Left lung (tissue), 10 donors: Measurements from ENCODE around the gene MED25. TPM values are rescaled to one million over a fixed set of nuclear protein-coding genes. Genes with fewer than 3 reads are reported as not detected.

ENCODE experiments used
- ATAC-seq: fragments of 200-7000 bp; cut with Tn5 transposase; one replicate; pipeline ENCODE4 v1.9.1; 2020; ENCODE audit warnings: moderate library complexity
- DNase-seq, 4 donors: peaks; one replicate each; pipeline ENCODE4 v3.0.0-alpha.2; 2013 to 2020
- H3K27ac ChIP-seq, 2 donors: fragments of 200-600 bp; sonication (generic) in 1 of 2; one replicate each; pipeline versions ENCODE4 v1.5.0 to v1.8.0; 2020 to 2021
- H3K27me3 ChIP-seq, 2 donors: fragments of 200-600 bp; sonication (generic) in 1 of 2; one replicate each; pipeline versions ENCODE4 v1.5.0 to v1.8.0; 2020 to 2021
- H3K36me3 ChIP-seq, 2 donors: fragments of 200-600 bp; sonication (generic) in 1 of 2; one replicate each; pipeline versions ENCODE4 v1.5.0 to v1.8.0; 2020 to 2021
- H3K4me1 ChIP-seq, 2 donors: fragments of 200-600 bp; one replicate each; pipeline ENCODE4 v1.8.0; 2021
- H3K4me3 ChIP-seq, 2 donors: fragments of 200-600 bp; sonication (generic) in 1 of 2; one replicate each; pipeline versions ENCODE4 v1.5.0 to v1.8.0; 2020 to 2021; ENCODE audit warnings: mild to moderate bottlenecking in 1 of 2
- H3K9me3 ChIP-seq, 2 donors: fragments of 200-600 bp; sonication (generic) in 1 of 2; one replicate each; pipeline versions ENCODE4 v1.5.0 to v1.8.0; 2020 to 2021
- intact Hi-C, 2 donors: fragments of 100-400 bp; cut with DNase I; formaldehyde crosslinking; loops; one replicate each; pipeline versions ENCODE4 v1.11.2 to v1.14.2; 2022
- polyA plus RNA-seq, 6 donors: library from polyadenylated mRNA; unstranded; fragments of 120-200 nt; gene quantifications; one replicate each; pipeline ENCODE4 v1.2.1, GENCODE V29; 2013; ENCODE audit not compliant: insufficient read length in 6 of 6
- total RNA-seq, 2 donors: library from RNA; stranded (reverse); fragmentation: NEBNext Ultra II Directional; extraction: Animal tissue kit (Norgen Biotek cat#: 25700); gene quantifications; one replicate each; pipeline ENCODE4 v1.2.1, GENCODE V29; 2021
- TF ChIP-seq, protein P1 (sequence below), 2 donors: fragments of 200-600 bp; sonication (generic) in 1 of 2; IDR thresholded peaks; one replicate each; pipeline versions ENCODE4 v1.5.0 to v1.8.0; 2021; ENCODE audit warnings: antibody characterized with exemption in 2 of 2
- donor health status: DM: no; HTN: yes; CAD: no.
- donor health status: DM: no; HTN: no; CAD: no.

MED25 gene
- total and polyA plus RNA-seq, 8 donors: 52.1 to 67.4 (median 57.6) TPM

DNA sequence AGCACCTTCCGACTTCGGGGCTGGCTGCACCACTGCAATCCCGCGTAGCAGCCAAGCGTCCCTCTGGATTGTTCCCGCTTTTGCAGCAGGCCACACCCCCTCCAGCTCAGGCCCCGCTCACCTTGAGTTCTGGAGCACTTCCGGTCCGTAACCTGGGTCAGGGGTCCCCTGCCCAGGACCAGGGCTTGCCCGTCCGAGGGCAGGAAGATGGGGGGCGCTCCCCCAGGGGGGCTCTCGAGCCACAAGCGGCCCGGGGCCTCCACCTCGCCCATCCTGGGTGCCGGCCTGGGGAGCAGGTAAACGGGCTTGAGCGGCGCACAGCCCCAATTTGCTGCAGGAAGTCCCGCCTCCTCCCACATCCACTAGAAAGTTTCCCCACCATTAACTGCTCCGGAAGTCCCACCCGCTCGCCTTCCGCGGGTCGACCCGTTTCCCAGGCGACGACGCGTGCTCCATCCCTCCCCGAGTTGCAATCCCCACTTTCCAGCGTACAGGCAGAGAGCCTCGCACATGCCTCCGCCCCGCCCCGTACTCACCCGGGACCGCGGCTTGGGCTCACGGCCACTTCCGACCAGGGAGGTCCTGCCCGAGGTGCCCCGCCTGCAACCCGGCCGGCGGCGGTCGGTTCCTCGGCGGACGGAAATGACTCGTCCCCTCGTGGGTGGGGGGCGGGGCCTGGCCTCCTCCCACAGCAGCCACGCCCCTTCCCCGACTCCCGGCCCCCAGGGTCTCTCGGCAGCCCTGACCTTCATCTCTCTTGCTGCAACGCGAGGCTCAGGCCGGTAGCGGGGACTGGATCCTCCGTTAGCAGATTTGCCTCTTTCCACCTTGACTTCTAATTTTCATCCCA, 49.1 kb downstream of the MED25 start, which contains the start of gene PNKP:
PNKP (minus strand) TSS at position 644 of the 850 bp plus-strand sequence; CDS start at position 272, 372 bp downstream.
- TF ChIP-seq, protein P1, sequence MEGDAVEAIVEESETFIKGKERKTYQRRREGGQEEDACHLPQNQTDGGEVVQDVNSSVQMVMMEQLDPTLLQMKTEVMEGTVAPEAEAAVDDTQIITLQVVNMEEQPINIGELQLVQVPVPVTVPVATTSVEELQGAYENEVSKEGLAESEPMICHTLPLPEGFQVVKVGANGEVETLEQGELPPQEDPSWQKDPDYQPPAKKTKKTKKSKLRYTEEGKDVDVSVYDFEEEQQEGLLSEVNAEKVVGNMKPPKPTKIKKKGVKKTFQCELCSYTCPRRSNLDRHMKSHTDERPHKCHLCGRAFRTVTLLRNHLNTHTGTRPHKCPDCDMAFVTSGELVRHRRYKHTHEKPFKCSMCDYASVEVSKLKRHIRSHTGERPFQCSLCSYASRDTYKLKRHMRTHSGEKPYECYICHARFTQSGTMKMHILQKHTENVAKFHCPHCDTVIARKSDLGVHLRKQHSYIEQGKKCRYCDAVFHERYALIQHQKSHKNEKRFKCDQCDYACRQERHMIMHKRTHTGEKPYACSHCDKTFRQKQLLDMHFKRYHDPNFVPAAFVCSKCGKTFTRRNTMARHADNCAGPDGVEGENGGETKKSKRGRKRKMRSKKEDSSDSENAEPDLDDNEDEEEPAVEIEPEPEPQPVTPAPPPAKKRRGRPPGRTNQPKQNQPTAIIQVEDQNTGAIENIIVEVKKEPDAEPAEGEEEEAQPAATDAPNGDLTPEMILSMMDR (IDR thresholded peaks at IDR 0.05): no peak
- intact Hi-C loops: no loop called here
- peak within 1 kb of the TSS; percentile 93 to 97 for H3K27ac ChIP-seq
- peaks cover 0 to 41% of the 10 kb centered on the region in 2 donors for H3K36me3 ChIP-seq
- peak; percentile 71 for ATAC-seq
- H3K4me3 ChIP-seq: peak within 1 kb of the TSS; percentile 61 to 79
- no peaks in the 10 kb centered on the region for H3K9me3 ChIP-seq
- H3K27me3 ChIP-seq: no peaks in the 10 kb centered on the region
- DNase-seq: peak; percentile 91 to 95 (median 94)
- H3K4me1 ChIP-seq: peaks cover 19 to 54% of the 10 kb centered on the region in 2 donors

DNA sequence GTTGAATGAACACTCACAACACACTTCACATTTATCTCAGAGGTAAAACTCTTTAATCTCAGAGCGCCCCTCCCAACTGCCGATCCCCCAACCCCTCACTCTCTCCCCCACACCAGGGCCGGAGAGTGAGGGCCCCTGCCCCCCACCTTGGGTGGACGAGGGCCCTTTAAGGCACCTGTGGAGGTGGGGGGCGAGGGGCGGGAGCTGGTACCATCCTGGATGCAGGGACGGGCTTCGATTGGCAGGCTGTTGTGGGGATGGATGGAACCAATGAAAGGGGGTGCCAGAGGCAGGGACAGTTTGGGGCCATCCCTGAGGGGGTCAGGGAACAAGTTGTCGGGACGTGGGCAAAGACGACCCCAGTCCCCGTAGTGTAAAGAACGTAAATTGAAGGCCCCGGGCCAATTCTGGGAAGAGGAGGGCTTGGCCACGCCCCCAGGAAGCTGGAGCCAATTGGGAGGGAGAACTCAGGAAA, 51.0 kb downstream of the MED25 start:
- peak in 1 of 4 donors; percentile 93 for DNase-seq
- Histone ChIP-seq H3K4me3 (peak overlapping the region; percentile 27 to 63), H3K27ac (peak overlapping the region; percentile 93 to 97), H3K4me1 (peaks cover 19 to 54% of the 10 kb centered on the region in 2 donors), H3K27me3 (no peaks in the 10 kb centered on the region), H3K9me3 (no peaks in the 10 kb centered on the region), H3K36me3 (peaks cover 0 to 34% of the 10 kb centered on the region in 2 donors)
- TF ChIP-seq, protein P1 (IDR thresholded peaks at IDR 0.05): no peak
- ATAC-seq: peak; percentile 8
- intact Hi-C loops: no loop called here

DNA sequence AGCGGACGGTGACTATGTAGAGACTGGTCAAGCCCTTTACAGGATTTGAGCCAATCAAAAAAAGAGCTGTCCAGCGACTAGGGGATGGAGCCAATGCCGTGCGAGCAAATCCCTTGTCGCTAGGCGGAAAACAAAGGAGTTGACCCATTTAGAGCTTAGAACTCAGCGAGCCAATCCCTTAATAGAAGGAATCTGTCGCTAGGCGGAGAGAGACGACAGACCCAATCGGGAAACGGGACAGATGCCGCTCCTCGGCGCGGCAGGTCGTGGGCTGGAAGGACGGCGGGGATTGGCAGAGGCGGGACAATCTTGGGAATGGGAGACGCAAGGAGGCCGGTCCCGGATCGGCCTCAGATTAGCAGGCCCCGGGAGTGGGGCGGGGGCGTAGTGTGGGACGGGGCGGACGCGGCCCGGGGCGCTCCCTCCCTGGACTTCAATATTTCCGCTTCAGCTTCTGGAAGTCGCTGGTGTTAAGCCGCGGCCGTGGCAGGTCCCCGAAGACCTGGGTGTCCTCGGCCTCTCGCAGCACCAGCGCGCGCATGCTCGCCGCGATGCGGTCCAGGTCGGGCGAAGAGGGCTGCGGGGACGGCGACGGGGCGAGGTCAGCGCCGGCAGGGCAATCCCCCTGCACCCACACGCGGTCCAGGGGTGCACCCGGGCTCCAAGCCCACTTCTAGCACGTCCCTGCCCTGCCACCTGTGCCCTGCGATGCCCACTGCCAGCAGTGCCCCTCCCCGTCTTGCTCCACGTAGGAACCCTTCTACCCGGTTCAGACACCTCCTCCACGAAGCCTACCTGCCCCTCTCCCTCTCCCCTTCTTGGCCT, 51.6 kb downstream of the MED25 start:
- peak; percentile 94 to 99 (median 97) for DNase-seq
- H3K36me3 ChIP-seq: peaks cover 0 to 34% of the 10 kb centered on the region in 2 donors
- intact Hi-C loops: no loop called here
- ATAC-seq: peak; percentile 80
- TF ChIP-seq, protein P1 (IDR thresholded peaks at IDR 0.05): peak in 1 of 2 donors; percentile 12
- H3K27me3 ChIP-seq: no peaks in the 10 kb centered on the region
- H3K4me3 ChIP-seq: peak overlapping the region; percentile 45 to 63
- H3K27ac ChIP-seq: peak overlapping the region; percentile 93 to 97
- no peaks in the 10 kb centered on the region for H3K9me3 ChIP-seq
- H3K4me1 ChIP-seq: peaks cover 19 to 56% of the 10 kb centered on the region in 2 donors

DNA sequence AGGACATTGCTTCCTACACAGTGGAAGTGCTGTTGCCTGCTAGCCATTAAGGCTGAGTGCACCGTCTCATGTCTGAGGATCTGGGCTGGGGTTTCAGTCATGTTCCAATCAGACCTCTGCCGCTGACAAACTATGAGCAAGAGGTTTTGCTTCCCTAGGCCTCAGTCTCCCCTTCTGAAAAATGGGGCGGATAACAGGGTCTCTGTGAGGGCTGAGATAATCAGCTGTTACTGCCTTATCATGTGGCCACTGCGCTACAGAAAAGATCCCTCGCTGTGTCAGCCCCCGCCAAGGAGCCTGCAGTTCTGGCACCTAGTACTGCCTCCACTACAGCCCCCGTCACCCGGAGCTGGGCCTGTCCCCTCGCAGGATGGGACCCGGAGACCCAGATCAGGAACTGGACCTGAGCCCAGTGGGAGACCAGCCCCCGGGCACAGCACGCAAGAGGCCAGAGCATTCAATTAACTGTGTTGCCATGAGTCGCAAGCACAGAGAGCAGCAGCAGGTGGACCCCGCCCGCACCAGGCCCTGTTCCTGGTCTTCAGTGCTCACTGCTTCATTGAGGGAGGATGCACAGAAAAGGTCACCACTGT, 52.3 kb downstream of the MED25 start:
- TF ChIP-seq, protein P1 (IDR thresholded peaks at IDR 0.05): no peak
- Histone ChIP-seq H3K36me3 (peaks cover 0 to 31% of the 10 kb centered on the region in 2 donors), H3K4me3 (peak overlapping the region; percentile 45 to 63), H3K27me3 (no peaks in the 10 kb centered on the region), H3K4me1 (peaks cover 19 to 58% of the 10 kb centered on the region in 2 donors), H3K27ac (peak overlapping the region; percentile 92 to 97), H3K9me3 (no peaks in the 10 kb centered on the region)
- intact Hi-C loops: no loop called here
- no peak for ATAC-seq
- peak in 1 of 4 donors; percentile 78 for DNase-seq
